Esophagus muscularis mucosa (tissue), 4 donors: ENCODE measurements around the gene OR2T27. TPM values are rescaled to one million over a fixed set of nuclear protein-coding genes. Genes with fewer than 3 reads are reported as not detected.

Experiments used
- DNase-seq: peaks from one replicate; pipeline ENCODE4 v3.0.0-alpha.2; 2017; ENCODE audit errors: extremely low spot score
- H3K27ac ChIP-seq, 4 donors: fragments of 200-600 bp; sonication (generic); replicated peaks in 1 of 4; 1 replicate in 3 of 4; 2 replicates in 1 of 4; pipeline ENCODE4 v1.5.1; 2016 to 2019; ENCODE audit warnings: mild to moderate bottlenecking in 1 of 4
- H3K27me3 ChIP-seq, 4 donors: fragments of 200-600 bp; sonication (generic); one replicate each; pipeline versions ENCODE4 v1.5.1 to v1.6.0; 2016 to 2019
- H3K36me3 ChIP-seq, 4 donors: fragments of 200-600 bp; sonication (generic); one replicate each; pipeline ENCODE4 v1.5.1; 2016 to 2019
- H3K4me1 ChIP-seq, 4 donors: fragments of 200-600 bp; sonication (generic); one replicate each; pipeline ENCODE4 v1.5.1; 2016 to 2019
- H3K4me3 ChIP-seq, 4 donors: fragments of 200-600 bp; sonication (generic); 1 replicate in 2 of 4; 2 replicates in 2 of 4; pipeline ENCODE4 v1.5.1; 2016 to 2019; ENCODE audit warnings: mild to moderate bottlenecking in 4 of 4, moderate library complexity in 1 of 4
- H3K9me3 ChIP-seq, 4 donors: fragments of 200-600 bp; sonication (generic); 1 replicate in 3 of 4; 2 replicates in 1 of 4; pipeline ENCODE4 v1.5.1; 2016 to 2019
- EP300 ChIP-seq: sonication (generic); formaldehyde crosslinking; IDR thresholded peaks from one replicate; pipeline ENCODE4 v1.6.1; 2017; ENCODE audit warnings: antibody characterized with exemption
- POLR2A ChIP-seq: fragments of 450-650 bp; IDR thresholded peaks from one replicate; pipeline ENCODE4 v1.6.1; 2017; ENCODE audit warnings: antibody characterized with exemption, moderate library complexity, mild to moderate bottlenecking, low read depth
- POLR2AphosphoS5 ChIP-seq, 2 donors: sonication (generic); formaldehyde crosslinking; IDR thresholded peaks; one replicate each; pipeline ENCODE4 v1.6.1; 2017; ENCODE audit warnings: antibody characterized with exemption in 2 of 2
- WGBS: methylation state at CpG from one replicate; pipeline ENCODE4 v1.1.5; 2018; 5-methylcytosine and 5-hydroxymethylcytosine counted together
- intact Hi-C: fragments of 100-400 bp; cut with DNase I; formaldehyde crosslinking; loops from one replicate; pipeline ENCODE4 v1.15.1; 2023
- total RNA-seq, 4 donors: library from RNA; depleted of rRNA; stranded (reverse); fragments of >200 nt; gene quantifications; one replicate each; pipeline versions ENCODE4 v1.1.0 to v1.2.1, GENCODE V29; 2016
- TF ChIP-seq, protein P1 (sequence below), 3 experiments: fragments of 200-600 bp in 2 of 3; fragments of 450-650 bp in 1 of 3; sonication (generic) in 2 of 3; IDR thresholded peaks; one replicate each; pipeline ENCODE4 v1.5.1; 2017 to 2019; ENCODE audit warnings: antibody characterized with exemption in 3 of 3, mild to moderate bottlenecking in 2 of 3, moderate library complexity in 1 of 3

OR2T27 gene
- total RNA-seq, 4 donors from 2014 or later, result not detected

- Histone ChIP-seq H3K27me3 (peaks cover 0 to 6% (median 0%) of the 10 kb centered on the region in 4 donors), H3K27ac (no peak overlapping the region), H3K4me3 (no peak overlapping the region), H3K9me3 (peaks cover 0 to 4% (median 0%) of the 10 kb centered on the region in 4 donors), H3K36me3 (no peaks in the 10 kb centered on the region), H3K4me1 (peaks cover 0 to 14% (median 4%) of the 10 kb centered on the region in 4 donors)
- TF ChIP-seq EP300 (no peak), POLR2AphosphoS5 (IDR thresholded peaks at IDR 0.05) (no peak), POLR2A (no peak)
- TF ChIP-seq, protein P1, sequence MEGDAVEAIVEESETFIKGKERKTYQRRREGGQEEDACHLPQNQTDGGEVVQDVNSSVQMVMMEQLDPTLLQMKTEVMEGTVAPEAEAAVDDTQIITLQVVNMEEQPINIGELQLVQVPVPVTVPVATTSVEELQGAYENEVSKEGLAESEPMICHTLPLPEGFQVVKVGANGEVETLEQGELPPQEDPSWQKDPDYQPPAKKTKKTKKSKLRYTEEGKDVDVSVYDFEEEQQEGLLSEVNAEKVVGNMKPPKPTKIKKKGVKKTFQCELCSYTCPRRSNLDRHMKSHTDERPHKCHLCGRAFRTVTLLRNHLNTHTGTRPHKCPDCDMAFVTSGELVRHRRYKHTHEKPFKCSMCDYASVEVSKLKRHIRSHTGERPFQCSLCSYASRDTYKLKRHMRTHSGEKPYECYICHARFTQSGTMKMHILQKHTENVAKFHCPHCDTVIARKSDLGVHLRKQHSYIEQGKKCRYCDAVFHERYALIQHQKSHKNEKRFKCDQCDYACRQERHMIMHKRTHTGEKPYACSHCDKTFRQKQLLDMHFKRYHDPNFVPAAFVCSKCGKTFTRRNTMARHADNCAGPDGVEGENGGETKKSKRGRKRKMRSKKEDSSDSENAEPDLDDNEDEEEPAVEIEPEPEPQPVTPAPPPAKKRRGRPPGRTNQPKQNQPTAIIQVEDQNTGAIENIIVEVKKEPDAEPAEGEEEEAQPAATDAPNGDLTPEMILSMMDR (IDR thresholded peaks at IDR 0.05), result no peak
- WGBS, result 65% methylated on average over 26 of the region's 51 CpGs
- intact Hi-C loops, result no loop called here
- DNase-seq, result no peak
These were observed 36.3 kb upstream of the OR2T27 start for GRCh38 chr1:248691567-248692155.

GRCh38 chr1:248688527-248689298, 33.4 kb upstream of the OR2T27 start:
- Histone ChIP-seq H3K27me3 (peaks cover 0 to 10% (median 0%) of the 10 kb centered on the region in 4 donors), H3K4me1 (no peaks in the 10 kb centered on the region), H3K9me3 (peaks cover 0 to 4% (median 0%) of the 10 kb centered on the region in 4 donors), H3K4me3 (no peak overlapping the region), H3K27ac (no peak overlapping the region), H3K36me3 (no peaks in the 10 kb centered on the region)
- 82% methylated on average over 4 of the region's 4 CpGs for WGBS
- DNase-seq, result no peak
- TF ChIP-seq POLR2AphosphoS5 (IDR thresholded peaks at IDR 0.05), result no peak
- TF ChIP-seq, protein P1 (IDR thresholded peaks at IDR 0.05), result no peak
- intact Hi-C loops, result no loop called here

- 47% methylated on average over 3 of the region's 3 CpGs for WGBS
- no peaks in the 10 kb centered on the region for H3K4me1 ChIP-seq
- intact Hi-C loops, result no loop called here
- no peak for DNase-seq
- no peak overlapping the region for H3K4me3 ChIP-seq
- H3K27ac ChIP-seq, result no peak overlapping the region
- H3K36me3 ChIP-seq, result no peaks in the 10 kb centered on the region
- H3K9me3 ChIP-seq, result peaks cover 0 to 4% (median 0%) of the 10 kb centered on the region in 4 donors
- H3K27me3 ChIP-seq, result peaks cover 0 to 11% (median 0%) of the 10 kb centered on the region in 4 donors
- TF ChIP-seq, protein P1 (IDR thresholded peaks at IDR 0.05), result no peak
- TF ChIP-seq POLR2A (no peak), EP300 (no peak), POLR2AphosphoS5 (IDR thresholded peaks at IDR 0.05) (no peak)
These were observed 31.5 kb upstream of the OR2T27 start for GRCh38 chr1:248686815-248687214.

DNA sequence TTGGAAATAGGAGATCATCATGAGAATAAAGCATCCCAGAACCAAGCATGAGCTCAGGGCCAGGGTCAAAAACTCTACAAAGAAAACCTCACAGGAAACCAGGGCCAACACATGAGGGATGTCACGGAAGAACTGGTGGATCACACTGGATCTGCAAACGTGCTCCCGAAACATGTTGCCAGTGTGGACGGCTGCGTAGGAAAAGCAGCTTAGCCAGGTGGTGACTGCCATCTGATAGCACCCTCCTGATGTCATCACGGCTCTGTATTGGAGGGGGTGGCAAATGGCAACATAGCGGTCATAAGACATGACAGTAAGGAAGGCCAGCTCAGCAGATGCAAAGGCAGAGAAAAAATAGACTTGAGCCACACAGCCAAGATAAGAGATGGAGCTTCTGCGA, 26.3 kb upstream of the OR2T27 start:
- Histone ChIP-seq H3K36me3 (no peaks in the 10 kb centered on the region), H3K4me3 (no peak overlapping the region), H3K27ac (no peak overlapping the region), H3K27me3 (peaks cover 0 to 11% (median 0%) of the 10 kb centered on the region in 4 donors), H3K4me1 (no peaks in the 10 kb centered on the region), H3K9me3 (no peaks in the 10 kb centered on the region)
- intact Hi-C loops, result no loop called here
- DNase-seq, result no peak
- 79% methylated on average over 8 of the region's 8 CpGs for WGBS
- no peak for TF ChIP-seq EP300
- TF ChIP-seq, protein P1 (IDR thresholded peaks at IDR 0.05), result no peak
- no peak for TF ChIP-seq POLR2A
- no peak for TF ChIP-seq POLR2AphosphoS5 (IDR thresholded peaks at IDR 0.05)
